GM12873 (cell line): ENCODE measurements around the gene DOK3.

Experiments
- TF ChIP-seq, protein P1 (sequence below): IDR thresholded peaks from 2 replicates; pipeline ENCODE4 v1.5.1; 2012; ENCODE audit warnings: low read depth, mild to moderate bottlenecking, moderate library complexity, low read length, control low read depth; ENCODE audit not compliant: insufficient read depth; ENCODE audit errors: missing control alignments

DOK3 gene

DNA sequence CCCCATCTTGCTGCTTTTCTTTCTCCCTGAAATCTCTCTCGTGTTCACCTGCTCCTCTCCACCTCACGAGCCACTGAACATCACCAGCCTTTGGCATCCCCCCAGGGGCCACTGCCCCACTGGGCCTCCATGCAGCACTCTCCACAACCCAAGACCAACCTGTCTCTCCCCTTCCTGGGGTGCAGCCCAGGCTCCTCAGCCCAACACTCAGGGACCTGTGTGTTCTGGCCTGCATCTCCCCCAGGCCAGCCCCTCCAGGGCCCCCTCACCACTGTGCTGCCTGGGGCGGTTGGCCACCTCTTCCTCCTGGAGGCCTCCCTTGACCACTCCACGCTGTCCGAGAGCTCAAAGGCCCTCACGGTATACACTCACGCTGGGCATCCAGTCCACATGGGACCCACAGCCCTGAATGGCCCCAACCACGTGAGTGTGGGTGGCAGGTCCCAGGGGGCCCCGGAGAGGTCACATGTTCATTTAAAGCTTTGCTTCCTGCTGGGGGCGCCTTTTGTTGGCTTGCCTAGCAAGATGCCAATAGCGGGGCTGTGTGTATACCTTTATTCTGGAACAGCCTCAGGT is 453 bp upstream of the DOK3 start:
- TF ChIP-seq, protein P1, sequence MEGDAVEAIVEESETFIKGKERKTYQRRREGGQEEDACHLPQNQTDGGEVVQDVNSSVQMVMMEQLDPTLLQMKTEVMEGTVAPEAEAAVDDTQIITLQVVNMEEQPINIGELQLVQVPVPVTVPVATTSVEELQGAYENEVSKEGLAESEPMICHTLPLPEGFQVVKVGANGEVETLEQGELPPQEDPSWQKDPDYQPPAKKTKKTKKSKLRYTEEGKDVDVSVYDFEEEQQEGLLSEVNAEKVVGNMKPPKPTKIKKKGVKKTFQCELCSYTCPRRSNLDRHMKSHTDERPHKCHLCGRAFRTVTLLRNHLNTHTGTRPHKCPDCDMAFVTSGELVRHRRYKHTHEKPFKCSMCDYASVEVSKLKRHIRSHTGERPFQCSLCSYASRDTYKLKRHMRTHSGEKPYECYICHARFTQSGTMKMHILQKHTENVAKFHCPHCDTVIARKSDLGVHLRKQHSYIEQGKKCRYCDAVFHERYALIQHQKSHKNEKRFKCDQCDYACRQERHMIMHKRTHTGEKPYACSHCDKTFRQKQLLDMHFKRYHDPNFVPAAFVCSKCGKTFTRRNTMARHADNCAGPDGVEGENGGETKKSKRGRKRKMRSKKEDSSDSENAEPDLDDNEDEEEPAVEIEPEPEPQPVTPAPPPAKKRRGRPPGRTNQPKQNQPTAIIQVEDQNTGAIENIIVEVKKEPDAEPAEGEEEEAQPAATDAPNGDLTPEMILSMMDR: peak; percentile 30

DNA sequence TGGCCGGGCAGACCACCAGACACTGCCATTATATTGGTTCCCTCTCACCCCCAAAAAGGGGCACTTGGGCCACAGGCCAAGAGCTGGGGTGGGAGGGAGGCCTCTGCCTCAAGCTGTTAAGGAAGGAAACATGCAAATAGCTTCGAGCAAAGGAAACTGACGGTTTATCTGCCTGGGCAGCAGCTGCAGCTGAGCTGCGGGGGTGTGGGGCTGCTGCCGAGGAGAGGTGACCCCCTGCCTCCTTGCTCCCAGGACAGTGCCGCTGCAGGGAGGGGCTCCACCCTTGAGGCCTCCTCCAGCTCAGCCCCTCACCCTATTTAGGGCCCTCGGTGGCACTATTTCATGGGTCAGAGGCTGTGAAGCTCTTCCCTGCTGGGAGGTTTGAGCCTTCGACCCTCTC is 789 bp downstream of the DOK3 start:
- TF ChIP-seq, protein P1: no peak

DNA sequence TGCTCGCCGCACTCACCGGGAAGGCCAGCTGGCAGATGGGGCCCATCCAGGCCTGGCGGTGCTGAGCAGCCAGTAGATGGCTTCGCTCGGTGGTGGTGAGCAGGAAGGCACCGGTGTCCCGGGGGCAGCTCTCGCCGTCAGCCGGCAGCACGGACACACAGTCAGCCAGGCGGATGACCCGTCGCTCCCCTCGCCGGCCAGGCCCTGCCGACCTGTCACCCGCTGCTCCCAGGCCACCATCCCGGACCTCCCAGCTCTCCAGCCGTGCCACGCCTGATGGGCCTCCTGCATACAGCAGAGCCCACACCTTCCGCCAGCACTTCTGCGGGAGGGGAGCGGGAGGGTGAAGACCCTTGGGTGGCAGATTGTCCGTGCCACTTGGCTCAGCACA is 1.4 kb downstream of the DOK3 start:
- TF ChIP-seq, protein P1: no peak

DNA sequence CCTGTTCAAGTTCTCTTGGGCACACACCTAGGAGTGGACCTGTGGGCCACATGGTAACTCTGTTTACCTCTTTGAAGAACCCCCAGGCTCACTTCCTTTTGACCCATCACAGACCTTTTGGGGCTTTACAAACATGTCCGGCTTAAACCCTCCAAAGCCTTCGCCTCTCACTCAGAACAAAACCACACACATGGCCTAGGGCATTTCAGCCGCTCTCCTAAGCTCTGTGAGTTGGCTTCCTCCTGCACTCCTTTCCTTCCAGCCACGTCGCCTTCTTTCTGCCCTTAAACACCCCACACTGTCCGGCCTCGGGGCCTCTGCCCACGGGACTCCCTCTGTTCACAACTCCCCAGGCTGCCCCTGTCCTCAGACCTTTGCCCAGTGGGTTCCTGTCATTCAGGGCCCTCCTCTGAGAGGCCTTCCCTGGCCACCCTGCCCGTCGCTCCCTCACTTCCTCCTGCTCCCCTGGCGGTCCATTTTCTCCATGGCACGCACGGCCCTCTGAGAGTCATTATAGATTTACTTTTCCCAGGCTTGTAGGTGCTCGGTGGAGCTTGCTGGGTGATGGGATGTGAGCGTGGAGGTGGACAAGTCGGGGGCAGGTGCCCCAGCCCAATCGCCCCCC is 1.9 kb downstream of the DOK3 start:
- TF ChIP-seq, protein P1: peak; percentile 14

DNA sequence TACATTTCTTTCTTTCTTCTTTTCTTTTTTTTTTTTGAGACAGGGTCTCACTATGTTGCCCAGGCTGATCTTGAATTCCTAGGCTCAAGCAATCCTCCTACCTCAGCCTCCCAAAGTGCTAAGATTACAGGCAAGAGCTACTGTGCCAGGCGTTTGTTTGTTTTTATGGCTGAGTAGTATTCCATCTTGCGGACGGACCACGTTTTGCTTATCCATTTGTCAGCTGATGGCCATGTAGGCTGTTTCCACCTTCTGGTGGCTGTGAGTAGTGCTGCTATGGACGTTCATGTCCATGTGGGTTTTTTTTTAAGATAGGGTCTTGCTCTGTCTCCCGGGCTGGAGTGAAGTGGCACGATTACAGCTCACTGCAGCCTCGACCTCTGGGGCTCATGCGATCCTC is 2.5 kb downstream of the DOK3 start:
- TF ChIP-seq, protein P1: peak; percentile 51

DNA sequence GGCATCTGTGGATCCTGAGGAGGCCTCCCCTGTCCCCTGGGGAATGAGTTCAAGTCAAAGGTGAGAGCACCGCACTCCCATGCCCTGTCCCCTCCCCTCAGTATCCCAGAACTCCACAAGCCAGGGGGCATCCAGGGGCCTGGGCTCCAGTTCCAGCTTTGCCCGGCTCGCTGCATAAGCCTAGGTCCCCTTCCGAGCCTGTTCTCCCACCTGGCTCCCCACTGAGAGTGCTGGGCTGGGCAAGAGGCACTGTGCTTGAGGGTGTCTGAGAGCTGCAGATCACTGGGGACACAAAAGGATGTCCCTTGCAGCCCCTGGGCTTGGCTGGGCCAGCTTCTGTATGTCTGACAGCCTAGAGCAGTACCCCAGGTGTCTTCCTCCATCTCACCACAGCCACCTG is 4.6 kb downstream of the DOK3 start:
- TF ChIP-seq, protein P1: no peak

DNA sequence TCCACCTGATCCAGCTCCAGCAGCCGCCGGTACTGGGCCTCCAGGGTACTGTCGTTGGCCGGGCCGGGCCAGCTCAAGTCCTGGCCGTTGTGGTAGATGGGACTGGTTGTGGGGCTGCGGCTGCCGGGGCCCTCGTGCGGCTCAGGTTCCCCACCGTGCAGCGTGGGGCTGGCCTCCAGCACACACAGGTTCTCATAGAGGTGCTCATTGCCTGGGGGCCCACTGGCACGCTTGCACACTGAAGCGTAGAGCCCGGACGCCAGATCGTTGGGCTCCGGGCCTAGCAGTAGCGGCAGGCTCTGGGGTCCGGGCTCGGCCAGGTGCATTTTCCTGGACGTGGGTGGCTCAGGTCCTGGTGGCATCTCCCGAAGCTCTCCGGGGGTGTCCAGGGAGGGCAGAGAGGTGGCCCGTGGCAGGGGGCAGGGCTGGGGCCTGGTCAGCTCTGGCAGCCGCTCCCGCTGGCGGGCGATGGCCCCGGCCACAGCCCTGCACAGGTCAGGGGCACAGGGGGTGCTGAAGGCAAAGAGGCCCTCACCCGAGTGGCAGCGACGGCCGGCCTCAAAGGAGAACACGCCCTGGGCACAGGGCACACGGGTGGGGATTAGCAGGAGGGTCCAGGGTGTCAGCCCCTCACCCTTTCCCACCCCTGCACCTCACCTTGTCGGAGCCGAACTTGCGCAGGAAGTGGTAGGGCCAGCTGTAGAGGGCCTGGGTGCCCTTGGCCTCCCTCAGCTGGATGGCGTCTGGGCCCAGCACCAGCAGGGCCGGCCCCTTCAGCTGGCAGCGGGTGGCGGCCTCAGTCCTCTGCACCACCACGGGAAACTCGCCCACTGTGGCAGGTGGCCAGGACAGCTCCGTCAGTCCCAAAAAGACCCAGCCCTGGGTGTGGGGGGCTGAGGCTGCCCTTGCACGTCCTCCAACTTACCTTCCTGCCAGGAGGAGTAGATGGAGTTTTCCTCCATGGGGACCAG is 5.3 kb downstream of the DOK3 start:
- TF ChIP-seq, protein P1: no peak
